Uterus (tissue), 2 donors: ENCODE results near the gene NEURL1.

Experiments
- POLR2A ChIP-seq, 2 donors: fragments of 450-650 bp; IDR thresholded peaks; one replicate each; pipeline ENCODE4 v1.6.1; 2016; ENCODE audit warnings: antibody characterized with exemption in 2 of 2, mild to moderate bottlenecking in 1 of 2, moderate library complexity in 1 of 2
- TF ChIP-seq, protein P1 (sequence below), 4 experiments: fragments of 200-600 bp in 2 of 4; fragments of 450-650 bp in 2 of 4; sonication (generic) in 2 of 4; IDR thresholded peaks; one replicate each; pipeline ENCODE4 v1.5.1; 2016 to 2019; ENCODE audit warnings: antibody characterized with exemption in 4 of 4, mild to moderate bottlenecking in 2 of 4, moderate library complexity in 1 of 4

- TF ChIP-seq, protein P1, sequence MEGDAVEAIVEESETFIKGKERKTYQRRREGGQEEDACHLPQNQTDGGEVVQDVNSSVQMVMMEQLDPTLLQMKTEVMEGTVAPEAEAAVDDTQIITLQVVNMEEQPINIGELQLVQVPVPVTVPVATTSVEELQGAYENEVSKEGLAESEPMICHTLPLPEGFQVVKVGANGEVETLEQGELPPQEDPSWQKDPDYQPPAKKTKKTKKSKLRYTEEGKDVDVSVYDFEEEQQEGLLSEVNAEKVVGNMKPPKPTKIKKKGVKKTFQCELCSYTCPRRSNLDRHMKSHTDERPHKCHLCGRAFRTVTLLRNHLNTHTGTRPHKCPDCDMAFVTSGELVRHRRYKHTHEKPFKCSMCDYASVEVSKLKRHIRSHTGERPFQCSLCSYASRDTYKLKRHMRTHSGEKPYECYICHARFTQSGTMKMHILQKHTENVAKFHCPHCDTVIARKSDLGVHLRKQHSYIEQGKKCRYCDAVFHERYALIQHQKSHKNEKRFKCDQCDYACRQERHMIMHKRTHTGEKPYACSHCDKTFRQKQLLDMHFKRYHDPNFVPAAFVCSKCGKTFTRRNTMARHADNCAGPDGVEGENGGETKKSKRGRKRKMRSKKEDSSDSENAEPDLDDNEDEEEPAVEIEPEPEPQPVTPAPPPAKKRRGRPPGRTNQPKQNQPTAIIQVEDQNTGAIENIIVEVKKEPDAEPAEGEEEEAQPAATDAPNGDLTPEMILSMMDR (IDR thresholded peaks at IDR 0.05), result no peak
- TF ChIP-seq POLR2A (IDR thresholded peaks at IDR 0.05), result no peak
These were observed 56.7 kb downstream of the NEURL1 start for GRCh38 chr10:103550229-103550628.
